HEK293 (cell line): ENCODE measurements around the gene CCDC28B.

Source experiments
- CTCF ChIA-PET: fragments of 350-600 bp; formaldehyde crosslinking; extraction: SDS; loops from one replicate; lab custom pipeline; 2021; ENCODE audit warnings: antibody characterized with exemption; lab: Yijun Ruan, JAX
- POLR2A ChIA-PET: fragments of 300-600 bp; formaldehyde crosslinking; extraction: SDS; loops from one replicate; lab custom pipeline; 2020; ENCODE audit warnings: antibody characterized with exemption, inconsistent platforms; lab: Yijun Ruan, JAX
- H3K27ac ChIP-seq: fragments of 200-500 bp; sonication (Bioruptor generic); 2 replicates; pipeline ENCODE4 v1.5.1; 2014; ENCODE audit warnings: low read depth, low read length, control low read depth, inconsistent platforms; ENCODE audit errors: extremely low read depth
- H3K36me3 ChIP-seq, 2 experiments: fragments of 200-500 bp in 1 of 2; sonication (Bioruptor generic) in 1 of 2; 1 replicate in 1 of 2; 2 replicates in 1 of 2; pipeline ENCODE4 v1.5.1; 2014 to 2017; ENCODE audit warnings: inconsistent platforms in 2 of 2, low read length in 2 of 2; ENCODE audit not compliant: control insufficient read depth in 2 of 2, insufficient read depth in 1 of 2
- H3K4me1 ChIP-seq: fragments of 200-500 bp; sonication (Bioruptor generic); 2 replicates; pipeline ENCODE4 v1.5.1; 2014; ENCODE audit warnings: mild to moderate bottlenecking, low read length, inconsistent platforms; ENCODE audit not compliant: control insufficient read depth, insufficient read depth
- H3K4me3 ChIP-seq: 2 replicates; pipeline ENCODE4 v1.5.1; 2011; ENCODE audit warnings: low read depth, mild to moderate bottlenecking, control low read depth, low read length, moderate library complexity
- H3K9me3 ChIP-seq: fragments of 200-500 bp; sonication (Bioruptor generic); 2 replicates; pipeline ENCODE4 v1.5.1; 2014; ENCODE audit warnings: low read depth, low read length, inconsistent platforms; ENCODE audit not compliant: control insufficient read depth, insufficient read depth
- GFI1B ChIP-seq: fragments of 450-650 bp; formaldehyde crosslinking; IDR thresholded peaks from 2 replicates; pipeline ENCODE4 v1.5.1; 2016; ENCODE audit warnings: missing biosample characterization, missing genetic modification characterization
- GLIS2 ChIP-seq: fragments of 450-650 bp; formaldehyde crosslinking; IDR thresholded peaks from 2 replicates; pipeline ENCODE4 v1.5.1; 2016; ENCODE audit warnings: missing biosample characterization, missing genetic modification characterization
- MZF1 ChIP-seq: fragments of 450-650 bp; formaldehyde crosslinking; IDR thresholded peaks from 2 replicates; pipeline ENCODE4 v1.5.1; 2017; ENCODE audit warnings: missing biosample characterization, missing genetic modification characterization, borderline replicate concordance
- OVOL3 ChIP-seq: fragments of 450-650 bp; formaldehyde crosslinking; IDR thresholded peaks from 2 replicates; pipeline ENCODE4 v1.5.1; 2016; ENCODE audit warnings: missing biosample characterization, missing genetic modification characterization
- TCF7L2 ChIP-seq: IDR thresholded peaks from 2 replicates; pipeline ENCODE4 v1.6.1; 2011; ENCODE audit warnings: low read depth, mild to moderate bottlenecking, inconsistent platforms, low read length, moderate library complexity, borderline replicate concordance
- ZFP41 ChIP-seq: fragments of 450-650 bp; formaldehyde crosslinking; IDR thresholded peaks from 2 replicates; pipeline ENCODE4 v1.5.1; 2016; ENCODE audit warnings: missing biosample characterization, missing genetic modification characterization, borderline replicate concordance
- ZNF184 ChIP-seq: fragments of 450-650 bp; IDR thresholded peaks from 2 replicates; pipeline ENCODE4 v1.5.1; 2018; ENCODE audit warnings: missing biosample characterization, mild to moderate bottlenecking, missing genetic modification characterization
- ZNF214 ChIP-seq: fragments of 450-650 bp; formaldehyde crosslinking; IDR thresholded peaks from 2 replicates; pipeline ENCODE4 v1.5.1; 2017; ENCODE audit warnings: missing biosample characterization, mild to moderate bottlenecking, missing genetic modification characterization, borderline replicate concordance
- ZNF354C ChIP-seq: fragments of 450-650 bp; formaldehyde crosslinking; IDR thresholded peaks from 2 replicates; pipeline ENCODE4 v1.5.1; 2016; ENCODE audit warnings: missing biosample characterization, missing genetic modification characterization, low read depth, borderline replicate concordance
- ZNF404 ChIP-seq: fragments of 450-650 bp; formaldehyde crosslinking; IDR thresholded peaks from 2 replicates; pipeline ENCODE4 v1.5.1; 2017; ENCODE audit warnings: missing biosample characterization, missing genetic modification characterization
- ZNF549 ChIP-seq: fragments of 450-650 bp; IDR thresholded peaks from 2 replicates; pipeline ENCODE4 v1.5.1; 2018; ENCODE audit warnings: missing biosample characterization, missing genetic modification characterization, mild to moderate bottlenecking, inconsistent platforms, moderate library complexity
- ZNF585B ChIP-seq: fragments of 450-650 bp; formaldehyde crosslinking; IDR thresholded peaks from 2 replicates; pipeline ENCODE4 v1.5.1; 2016; ENCODE audit warnings: missing biosample characterization, missing genetic modification characterization
- ZNF626 ChIP-seq: fragments of 450-650 bp; sonication (Bioruptor Pico); formaldehyde crosslinking; IDR thresholded peaks from 2 replicates; pipeline ENCODE4 v1.5.1; 2018; ENCODE audit warnings: missing biosample characterization, missing genetic modification characterization, inconsistent platforms
- ZNF654 ChIP-seq: fragments of 450-650 bp; formaldehyde crosslinking; IDR thresholded peaks from 2 replicates; pipeline ENCODE4 v1.5.1; 2016; ENCODE audit warnings: low read depth, missing biosample characterization, missing genetic modification characterization
- ZSCAN30 ChIP-seq: fragments of 450-650 bp; IDR thresholded peaks from 2 replicates; pipeline ENCODE4 v1.5.1; 2018; ENCODE audit warnings: missing biosample characterization, mild to moderate bottlenecking, missing genetic modification characterization, moderate library complexity
- TF ChIP-seq, protein P1 (sequence below): fragments of 450-650 bp; formaldehyde crosslinking; IDR thresholded peaks from 2 replicates; pipeline ENCODE4 v1.5.1; 2017; ENCODE audit warnings: missing biosample characterization, mild to moderate bottlenecking, missing genetic modification characterization, moderate library complexity
- TF ChIP-seq, protein P2 (sequence below): fragments of 450-650 bp; formaldehyde crosslinking; IDR thresholded peaks from 2 replicates; pipeline ENCODE4 v1.5.1; 2016; ENCODE audit warnings: missing biosample characterization, missing genetic modification characterization, borderline replicate concordance
- TF ChIP-seq, protein P3 (sequence below): fragments of 450-650 bp; formaldehyde crosslinking; IDR thresholded peaks from 2 replicates; pipeline ENCODE4 v1.5.1; 2016; ENCODE audit warnings: missing biosample characterization, missing genetic modification characterization

The CCDC28B gene

DNA sequence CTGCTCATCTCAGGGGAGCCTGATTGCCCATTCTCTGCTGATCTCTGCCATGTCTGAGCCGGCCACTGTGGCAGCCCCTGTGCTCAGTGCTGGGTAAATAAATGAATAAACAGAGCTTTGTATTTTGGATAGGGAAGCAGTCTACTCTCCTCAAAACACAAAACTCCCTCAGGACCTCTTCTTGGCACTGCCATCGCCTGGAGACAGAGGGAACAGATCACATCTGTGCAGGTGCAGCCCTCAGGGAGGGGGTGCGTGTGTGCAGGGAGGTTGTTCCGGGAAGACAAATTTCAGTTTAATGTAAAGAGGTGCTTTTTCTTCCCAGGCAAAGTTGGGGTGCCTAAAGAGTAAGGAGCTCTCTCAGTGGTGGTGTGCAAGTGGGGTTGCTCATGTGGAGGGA, 38.9 kb downstream of the CCDC28B start:
- Histone ChIP-seq H3K4me1 (no peaks in the 10 kb centered on the region), H3K36me3 (peaks cover 0 to 6% of the 10 kb centered on the region in 2 experiments; a peak in 1 of 3 replicates), H3K4me3 (no peak overlapping the region), H3K9me3 (no peaks in the 10 kb centered on the region), H3K27ac (no peak overlapping the region)
- TF ChIP-seq, protein P1, sequence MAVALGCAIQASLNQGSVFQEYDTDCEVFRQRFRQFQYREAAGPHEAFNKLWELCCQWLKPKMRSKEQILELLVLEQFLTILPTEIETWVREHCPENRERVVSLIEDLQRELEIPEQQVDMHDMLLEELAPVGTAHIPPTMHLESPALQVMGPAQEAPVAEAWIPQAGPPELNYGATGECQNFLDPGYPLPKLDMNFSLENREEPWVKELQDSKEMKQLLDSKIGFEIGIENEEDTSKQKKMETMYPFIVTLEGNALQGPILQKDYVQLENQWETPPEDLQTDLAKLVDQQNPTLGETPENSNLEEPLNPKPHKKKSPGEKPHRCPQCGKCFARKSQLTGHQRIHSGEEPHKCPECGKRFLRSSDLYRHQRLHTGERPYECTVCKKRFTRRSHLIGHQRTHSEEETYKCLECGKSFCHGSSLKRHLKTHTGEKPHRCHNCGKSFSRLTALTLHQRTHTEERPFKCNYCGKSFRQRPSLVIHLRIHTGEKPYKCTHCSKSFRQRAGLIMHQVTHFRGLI (tag by site-specific recombination) = no peak
- TF ChIP-seq ZNF549 = no peak
- TF ChIP-seq TCF7L2 = no peak
- TF ChIP-seq MZF1 (tag by site-specific recombination) = no peak
- no peak for TF ChIP-seq ZFP41 (tag by site-specific recombination)
- TF ChIP-seq ZNF626 (tag by site-specific recombination) = no peak
- TF ChIP-seq ZNF354C (tag by site-specific recombination) = no peak
- TF ChIP-seq, protein P2, sequence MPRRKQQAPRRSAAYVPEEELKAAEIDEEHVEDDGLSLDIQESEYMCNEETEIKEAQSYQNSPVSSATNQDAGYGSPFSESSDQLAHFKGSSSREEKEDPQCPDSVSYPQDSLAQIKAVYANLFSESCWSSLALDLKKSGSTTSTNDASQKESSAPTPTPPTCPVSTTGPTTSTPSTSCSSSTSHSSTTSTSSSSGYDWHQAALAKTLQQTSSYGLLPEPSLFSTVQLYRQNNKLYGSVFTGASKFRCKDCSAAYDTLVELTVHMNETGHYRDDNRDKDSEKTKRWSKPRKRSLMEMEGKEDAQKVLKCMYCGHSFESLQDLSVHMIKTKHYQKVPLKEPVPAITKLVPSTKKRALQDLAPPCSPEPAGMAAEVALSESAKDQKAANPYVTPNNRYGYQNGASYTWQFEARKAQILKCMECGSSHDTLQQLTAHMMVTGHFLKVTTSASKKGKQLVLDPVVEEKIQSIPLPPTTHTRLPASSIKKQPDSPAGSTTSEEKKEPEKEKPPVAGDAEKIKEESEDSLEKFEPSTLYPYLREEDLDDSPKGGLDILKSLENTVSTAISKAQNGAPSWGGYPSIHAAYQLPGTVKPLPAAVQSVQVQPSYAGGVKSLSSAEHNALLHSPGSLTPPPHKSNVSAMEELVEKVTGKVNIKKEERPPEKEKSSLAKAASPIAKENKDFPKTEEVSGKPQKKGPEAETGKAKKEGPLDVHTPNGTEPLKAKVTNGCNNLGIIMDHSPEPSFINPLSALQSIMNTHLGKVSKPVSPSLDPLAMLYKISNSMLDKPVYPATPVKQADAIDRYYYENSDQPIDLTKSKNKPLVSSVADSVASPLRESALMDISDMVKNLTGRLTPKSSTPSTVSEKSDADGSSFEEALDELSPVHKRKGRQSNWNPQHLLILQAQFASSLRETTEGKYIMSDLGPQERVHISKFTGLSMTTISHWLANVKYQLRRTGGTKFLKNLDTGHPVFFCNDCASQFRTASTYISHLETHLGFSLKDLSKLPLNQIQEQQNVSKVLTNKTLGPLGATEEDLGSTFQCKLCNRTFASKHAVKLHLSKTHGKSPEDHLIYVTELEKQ (tag by site-specific recombination) = no peak
- TF ChIP-seq ZSCAN30 (tag by site-specific recombination) = no peak
- TF ChIP-seq ZNF404 (tag by site-specific recombination) = no peak
- TF ChIP-seq, protein P3, sequence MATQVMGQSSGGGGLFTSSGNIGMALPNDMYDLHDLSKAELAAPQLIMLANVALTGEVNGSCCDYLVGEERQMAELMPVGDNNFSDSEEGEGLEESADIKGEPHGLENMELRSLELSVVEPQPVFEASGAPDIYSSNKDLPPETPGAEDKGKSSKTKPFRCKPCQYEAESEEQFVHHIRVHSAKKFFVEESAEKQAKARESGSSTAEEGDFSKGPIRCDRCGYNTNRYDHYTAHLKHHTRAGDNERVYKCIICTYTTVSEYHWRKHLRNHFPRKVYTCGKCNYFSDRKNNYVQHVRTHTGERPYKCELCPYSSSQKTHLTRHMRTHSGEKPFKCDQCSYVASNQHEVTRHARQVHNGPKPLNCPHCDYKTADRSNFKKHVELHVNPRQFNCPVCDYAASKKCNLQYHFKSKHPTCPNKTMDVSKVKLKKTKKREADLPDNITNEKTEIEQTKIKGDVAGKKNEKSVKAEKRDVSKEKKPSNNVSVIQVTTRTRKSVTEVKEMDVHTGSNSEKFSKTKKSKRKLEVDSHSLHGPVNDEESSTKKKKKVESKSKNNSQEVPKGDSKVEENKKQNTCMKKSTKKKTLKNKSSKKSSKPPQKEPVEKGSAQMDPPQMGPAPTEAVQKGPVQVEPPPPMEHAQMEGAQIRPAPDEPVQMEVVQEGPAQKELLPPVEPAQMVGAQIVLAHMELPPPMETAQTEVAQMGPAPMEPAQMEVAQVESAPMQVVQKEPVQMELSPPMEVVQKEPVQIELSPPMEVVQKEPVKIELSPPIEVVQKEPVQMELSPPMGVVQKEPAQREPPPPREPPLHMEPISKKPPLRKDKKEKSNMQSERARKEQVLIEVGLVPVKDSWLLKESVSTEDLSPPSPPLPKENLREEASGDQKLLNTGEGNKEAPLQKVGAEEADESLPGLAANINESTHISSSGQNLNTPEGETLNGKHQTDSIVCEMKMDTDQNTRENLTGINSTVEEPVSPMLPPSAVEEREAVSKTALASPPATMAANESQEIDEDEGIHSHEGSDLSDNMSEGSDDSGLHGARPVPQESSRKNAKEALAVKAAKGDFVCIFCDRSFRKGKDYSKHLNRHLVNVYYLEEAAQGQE = no peak
- no peak for TF ChIP-seq ZNF214 (tag by site-specific recombination)
- TF ChIP-seq ZNF184 = no peak
- no peak for TF ChIP-seq ZNF654 (tag by site-specific recombination)
- no peak for TF ChIP-seq ZNF585B
- no peak for TF ChIP-seq GFI1B (tag by site-specific recombination)
- no peak for TF ChIP-seq OVOL3 (tag by site-specific recombination)
- no peak for TF ChIP-seq GLIS2
- POLR2A ChIA-PET = interaction anchor here (0.6 kb wide), 1 partner anchor 59 kb away, joined by 4 read pairs; no protein-coding TSS in a partner anchor
- CTCF ChIA-PET = interaction anchor here (0.6 to 5.9 kb wide), 4 partner anchors 9 to 237 kb away, joined by 3 to 33 read pairs (median 6); partner anchors contain the start of gene FAM167B
